HepG2 (cell line): Measurements from ENCODE around the gene RPS6KL1. TPM values are rescaled to one million over a fixed set of nuclear protein-coding genes. Genes with fewer than 3 reads are reported as not detected.

Experiments used
- ARID2 ChIP-seq: sonication (generic); formaldehyde crosslinking; IDR thresholded peaks from 2 replicates; pipeline ENCODE4 v1.8.1; 2022; ENCODE audit warnings: mild to moderate bottlenecking, missing genetic modification reagents, borderline replicate concordance
- ARID3A ChIP-seq: IDR thresholded peaks from 2 replicates; pipeline ENCODE4 v1.6.1; 2012; ENCODE audit warnings: low read depth, low read length, improper control_type of control experiment
- CBX2 ChIP-seq, 2 experiments: fragments of 200-600 bp in 1 of 2; sonication (generic); formaldehyde crosslinking in 1 of 2; IDR thresholded peaks; 2 replicates each; pipeline versions ENCODE4 v1.7.0 to v1.8.1; 2018 to 2022; ENCODE audit warnings: low read depth in 2 of 2, low read length in 1 of 2, mild to moderate bottlenecking in 1 of 2, missing genetic modification reagents in 1 of 2
- CHCHD3 ChIP-seq: sonication (generic); formaldehyde crosslinking; IDR thresholded peaks from 2 replicates; pipeline ENCODE4 v1.8.0; 2022; ENCODE audit warnings: mild to moderate bottlenecking, missing genetic modification reagents, moderate library complexity
- E2F2 ChIP-seq: sonication (generic); formaldehyde crosslinking; IDR thresholded peaks from 2 replicates; pipeline ENCODE4 v1.4.0; 2020; ENCODE audit warnings: missing genetic modification reagents, borderline replicate concordance
- FIP1L1 ChIP-seq: fragments of 200-400 bp; formaldehyde crosslinking; IDR thresholded peaks from 2 replicates; pipeline ENCODE4 v1.6.1; 2018; ENCODE audit warnings: low read depth, mild to moderate bottlenecking, low read length, moderate library complexity, borderline replicate concordance; ENCODE audit not compliant: insufficient read depth
- FOXJ3 ChIP-seq: sonication (generic); formaldehyde crosslinking; IDR thresholded peaks from 2 replicates; pipeline ENCODE4 v1.4.0; 2020; ENCODE audit warnings: missing genetic modification reagents, mild to moderate bottlenecking, borderline replicate concordance
- GATAD1 ChIP-seq: IDR thresholded peaks from 2 replicates; pipeline ENCODE4 v1.6.1; 2016; ENCODE audit warnings: missing genetic modification reagents, missing compliant biosample characterization
- NFIB ChIP-seq: sonication (generic); formaldehyde crosslinking; IDR thresholded peaks from 2 replicates; pipeline ENCODE4 v1.9.0; 2021; ENCODE audit warnings: missing genetic modification reagents, mild to moderate bottlenecking, borderline replicate concordance
- NFIC ChIP-seq: IDR thresholded peaks from 2 replicates; pipeline ENCODE4 v1.6.1; 2012; ENCODE audit warnings: mild to moderate bottlenecking, low read length, inconsistent platforms
- PCBP1 ChIP-seq: fragments of 200-400 bp; formaldehyde crosslinking; IDR thresholded peaks from 2 replicates; pipeline ENCODE4 v1.6.1; 2017; ENCODE audit warnings: mild to moderate bottlenecking, low read depth, low read length, borderline replicate concordance
- SAFB2 ChIP-seq: sonication (generic); formaldehyde crosslinking; IDR thresholded peaks from 2 replicates; pipeline ENCODE4 v1.5.1; 2020; ENCODE audit warnings: missing genetic modification reagents, low read depth, mild to moderate bottlenecking, borderline replicate concordance
- SP140L ChIP-seq: sonication (generic); formaldehyde crosslinking; IDR thresholded peaks from 2 replicates; pipeline ENCODE4 v1.4.0; 2020; ENCODE audit warnings: missing genetic modification reagents, borderline replicate concordance
- TEAD2 ChIP-seq: sonication (generic); formaldehyde crosslinking; IDR thresholded peaks from 2 replicates; pipeline ENCODE4 v1.9.0; 2021; ENCODE audit warnings: missing genetic modification reagents
- TOPORS ChIP-seq: sonication (generic); formaldehyde crosslinking; IDR thresholded peaks from 2 replicates; pipeline ENCODE4 v1.8.0; 2023; ENCODE audit warnings: mild to moderate bottlenecking, missing genetic modification reagents
- ZBTB14 ChIP-seq: sonication (generic); formaldehyde crosslinking; IDR thresholded peaks from 2 replicates; pipeline ENCODE4 v1.4.0; 2020; ENCODE audit warnings: missing genetic modification reagents
- ZNF101 ChIP-seq: sonication (generic); formaldehyde crosslinking; IDR thresholded peaks from 2 replicates; pipeline ENCODE4 v1.4.0; 2020; ENCODE audit warnings: mild to moderate bottlenecking, low read depth, missing genetic modification reagents, borderline replicate concordance
- ZNF556 ChIP-seq: sonication (generic); formaldehyde crosslinking; IDR thresholded peaks from 2 replicates; pipeline ENCODE4 v1.4.0; 2020; ENCODE audit warnings: mild to moderate bottlenecking, missing genetic modification reagents, borderline replicate concordance
- ZNF577 ChIP-seq: sonication (generic); formaldehyde crosslinking; IDR thresholded peaks from 2 replicates; pipeline ENCODE4 v1.4.0; 2020; ENCODE audit warnings: mild to moderate bottlenecking, low read depth, missing genetic modification reagents, borderline replicate concordance
- ZNF776 ChIP-seq: sonication (generic); formaldehyde crosslinking; IDR thresholded peaks from 2 replicates; pipeline ENCODE4 v1.4.0; 2020; ENCODE audit warnings: mild to moderate bottlenecking, missing genetic modification reagents
- ZNF850 ChIP-seq: sonication (generic); formaldehyde crosslinking; conservative IDR thresholded peaks from 2 replicates; pipeline ENCODE4 v1.9.0; 2021; ENCODE audit warnings: mild to moderate bottlenecking, missing genetic modification reagents
- polyA plus RNA-seq, 8 experiments: library from polyadenylated mRNA; depleted of rRNA in 3 of 8; stranded (reverse) in 7 of 8; unstranded in 1 of 8; fragments of >200 nt; fragmentation: Illumina TruSeq in 4 of 8; extraction: Trizol in 4 of 8; gene quantifications; 2 replicates each; pipeline versions ENCODE4 v1.2.1 to v1.2.3, GENCODE V29; 2011 to 2016; ENCODE audit warnings: low read depth in 4 of 8, missing spikeins in 1 of 8, mixed read lengths in 1 of 8; ENCODE audit not compliant: insufficient read depth in 1 of 8
- total RNA-seq, 5 experiments: library from RNA; depleted of rRNA; stranded (reverse); fragments of >200 nt; fragmentation: Illumina TruSeq; extraction: Trizol; gene quantifications; 2 replicates each; pipeline ENCODE4 v1.2.3, GENCODE V29; 2016; ENCODE audit warnings: low read depth in 1 of 5
- TF ChIP-seq, protein P1 (sequence below): sonication (generic); formaldehyde crosslinking; IDR thresholded peaks from 2 replicates; pipeline ENCODE4 v1.4.0; 2020; ENCODE audit warnings: missing genetic modification reagents
- TF ChIP-seq, protein P2 (sequence below): IDR thresholded peaks from 2 replicates; pipeline ENCODE4 v1.6.1; 2016

Gene RPS6KL1
- total and polyA plus RNA-seq, 2 of the 13 experiments (the other 11 are each of a cell fraction or from before 2014, with no cell fraction given), result 6.5 to 11.5 TPM

DNA sequence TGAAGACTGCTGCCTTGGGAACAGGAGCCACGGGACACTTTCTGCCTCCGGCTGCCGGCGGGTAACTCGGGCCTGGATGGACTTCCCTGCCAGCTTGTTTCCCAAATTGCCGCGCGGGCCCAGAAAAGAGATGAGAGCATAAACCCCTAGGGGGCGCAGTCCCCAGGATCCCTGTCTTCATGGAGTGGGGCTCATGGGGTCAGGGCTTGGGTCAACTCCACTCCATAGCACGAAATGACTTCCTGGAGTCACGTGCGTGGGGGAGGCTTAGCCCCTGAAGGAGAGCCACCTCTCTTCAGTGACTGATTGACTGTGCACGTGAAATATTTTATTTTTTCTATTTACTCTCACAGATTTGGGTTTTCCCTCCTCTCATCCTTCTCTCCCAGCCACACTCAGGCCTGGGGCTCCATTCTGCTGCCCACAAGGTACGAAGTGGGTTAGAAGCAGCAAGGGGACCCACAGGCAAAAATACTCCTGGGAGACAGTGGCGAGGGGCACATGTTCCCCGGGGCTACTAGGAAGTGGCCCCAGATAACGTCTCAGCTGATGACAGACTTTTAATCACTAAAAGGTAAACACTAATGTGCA lies 22.3 kb upstream of the RPS6KL1 start (continued):
- no peak for TF ChIP-seq FIP1L1
- TF ChIP-seq TEAD2 (CRISPR knock-in tag), result no peak
- TF ChIP-seq PCBP1, result no peak
- TF ChIP-seq TOPORS (CRISPR knock-in tag), result 0 out of 2 replicates have a peak, but pooled peaks have one; percentile 19
- no peak for TF ChIP-seq ZBTB14 (CRISPR knock-in tag)
- no peak for TF ChIP-seq CBX2 (IDR thresholded peaks at IDR 0.05; ENCODE audit: low read depth, low read length)
- TF ChIP-seq CBX2 (CRISPR knock-in tag; IDR thresholded peaks at IDR 0.05; ENCODE audit: low read depth), result no peak
- TF ChIP-seq, protein P1, sequence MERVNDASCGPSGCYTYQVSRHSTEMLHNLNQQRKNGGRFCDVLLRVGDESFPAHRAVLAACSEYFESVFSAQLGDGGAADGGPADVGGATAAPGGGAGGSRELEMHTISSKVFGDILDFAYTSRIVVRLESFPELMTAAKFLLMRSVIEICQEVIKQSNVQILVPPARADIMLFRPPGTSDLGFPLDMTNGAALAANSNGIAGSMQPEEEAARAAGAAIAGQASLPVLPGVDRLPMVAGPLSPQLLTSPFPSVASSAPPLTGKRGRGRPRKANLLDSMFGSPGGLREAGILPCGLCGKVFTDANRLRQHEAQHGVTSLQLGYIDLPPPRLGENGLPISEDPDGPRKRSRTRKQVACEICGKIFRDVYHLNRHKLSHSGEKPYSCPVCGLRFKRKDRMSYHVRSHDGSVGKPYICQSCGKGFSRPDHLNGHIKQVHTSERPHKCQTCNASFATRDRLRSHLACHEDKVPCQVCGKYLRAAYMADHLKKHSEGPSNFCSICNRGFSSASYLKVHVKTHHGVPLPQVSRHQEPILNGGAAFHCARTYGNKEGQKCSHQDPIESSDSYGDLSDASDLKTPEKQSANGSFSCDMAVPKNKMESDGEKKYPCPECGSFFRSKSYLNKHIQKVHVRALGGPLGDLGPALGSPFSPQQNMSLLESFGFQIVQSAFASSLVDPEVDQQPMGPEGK, result 0 out of 2 replicates have a peak, but pooled peaks have one; percentile 11
- no peak for TF ChIP-seq ZNF776
- no peak for TF ChIP-seq SP140L (CRISPR knock-in tag)
- TF ChIP-seq ZNF556 (CRISPR knock-in tag), result 0 out of 2 replicates have a peak, but pooled peaks have one; percentile 23
- TF ChIP-seq E2F2 (CRISPR knock-in tag), result no peak
- TF ChIP-seq ARID2, result no peak
- TF ChIP-seq FOXJ3 (CRISPR knock-in tag), result 0 out of 2 replicates have a peak, but pooled peaks have one; percentile 33
- no peak for TF ChIP-seq NFIC
- no peak for TF ChIP-seq ARID3A
- no peak for TF ChIP-seq ZNF850
- no peak for TF ChIP-seq ZNF101 (CRISPR knock-in tag)
- TF ChIP-seq NFIB (CRISPR knock-in tag), result no peak
- TF ChIP-seq CHCHD3 (CRISPR knock-in tag), result no peak
- TF ChIP-seq, protein P2, sequence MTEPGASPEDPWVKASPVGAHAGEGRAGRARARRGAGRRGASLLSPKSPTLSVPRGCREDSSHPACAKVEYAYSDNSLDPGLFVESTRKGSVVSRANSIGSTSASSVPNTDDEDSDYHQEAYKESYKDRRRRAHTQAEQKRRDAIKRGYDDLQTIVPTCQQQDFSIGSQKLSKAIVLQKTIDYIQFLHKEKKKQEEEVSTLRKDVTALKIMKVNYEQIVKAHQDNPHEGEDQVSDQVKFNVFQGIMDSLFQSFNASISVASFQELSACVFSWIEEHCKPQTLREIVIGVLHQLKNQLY (CRISPR knock-in tag), result no peak
- no peak for TF ChIP-seq SAFB2 (CRISPR knock-in tag)
- no peak for TF ChIP-seq ZNF577 (CRISPR knock-in tag)
- no peak for TF ChIP-seq GATAD1 (CRISPR knock-in tag)
